HL-60 (cell line): ENCODE data around the gene DAB2IP.

Experiments
- CTCF ChIP-seq: IDR thresholded peaks from one replicate; pipeline ENCODE4 v1.5.1; 2011; ENCODE audit warnings: low read length, control low read depth, inconsistent platforms; ENCODE audit not compliant: insufficient read depth
- GABPA ChIP-seq: IDR thresholded peaks from 2 replicates; pipeline ENCODE4 v1.6.1; 2012; ENCODE audit warnings: low read depth
- POLR2AphosphoS5 ChIP-seq: IDR thresholded peaks from 2 replicates; pipeline ENCODE4 v1.6.1; 2012; ENCODE audit warnings: low read depth
- REST ChIP-seq: IDR thresholded peaks from 2 replicates; pipeline ENCODE4 v1.6.1; 2012; ENCODE audit warnings: low read depth; ENCODE audit not compliant: insufficient replicate concordance
- SPI1 ChIP-seq: IDR thresholded peaks from 2 replicates; pipeline ENCODE4 v1.6.1; 2012; ENCODE audit warnings: low read depth, mild to moderate bottlenecking, borderline replicate concordance

DNA sequence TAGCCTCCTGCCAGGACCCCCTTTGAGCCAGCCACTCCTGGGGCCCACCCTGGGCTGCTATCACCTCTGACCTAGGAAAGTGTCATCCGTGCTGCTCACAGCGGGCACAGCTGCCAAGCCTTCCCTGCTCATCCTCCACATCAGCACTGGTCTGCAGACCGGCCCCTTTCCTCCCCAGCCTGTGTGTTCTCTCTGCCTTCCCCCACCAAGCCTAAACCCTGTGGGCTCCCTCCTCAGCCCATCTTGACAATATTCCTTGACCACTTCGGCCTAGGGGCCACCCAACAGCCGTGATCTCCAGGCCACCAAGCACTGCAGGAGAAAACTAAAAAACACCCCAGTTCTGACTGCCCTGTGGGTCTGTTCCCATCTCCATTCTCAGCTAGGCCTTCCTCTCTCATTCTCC is 135.1 kb downstream of the DAB2IP start:
- TF ChIP-seq CTCF (no peak), POLR2AphosphoS5 (no peak), GABPA (no peak), REST (no peak), SPI1 (no peak)
